Thyroid gland (tissue), 4 donors: Measurements from ENCODE around the gene GLTP. TPM values are rescaled to one million over a fixed set of nuclear protein-coding genes. Genes with fewer than 3 reads are reported as not detected.

Source experiments
- DNase-seq, 2 donors: peaks; one replicate each; pipeline ENCODE4 v3.0.0-alpha.2; 2019
- H3K27ac ChIP-seq, 3 donors: fragments of 200-600 bp; sonication (generic); 1 replicate in 2 of 3; 2 replicates in 1 of 3; pipeline ENCODE4 v1.5.1; 2016 to 2019; ENCODE audit warnings: mild to moderate bottlenecking in 1 of 3, moderate library complexity in 1 of 3
- H3K27me3 ChIP-seq: fragments of 200-600 bp; sonication (generic); one replicate; pipeline ENCODE4 v1.5.1; 2019
- H3K36me3 ChIP-seq, 2 donors: fragments of 200-600 bp; sonication (generic); one replicate each; pipeline ENCODE4 v1.5.1; 2016 to 2019
- H3K4me1 ChIP-seq, 2 donors: fragments of 200-600 bp; sonication (generic); one replicate each; pipeline ENCODE4 v1.5.1; 2017 to 2019
- H3K4me3 ChIP-seq, 3 donors: fragments of 200-600 bp; sonication (generic); replicated peaks in 1 of 3; 1 replicate in 2 of 3; 2 replicates in 1 of 3; pipeline ENCODE4 v1.5.1; 2016; ENCODE audit warnings: mild to moderate bottlenecking in 1 of 3
- H3K9me3 ChIP-seq: fragments of 200-600 bp; sonication (generic); one replicate; pipeline ENCODE4 v1.5.1; 2017
- CTCF ChIP-seq, 6 experiments: fragments of 200-600 bp in 3 of 6; fragments of 450-650 bp in 3 of 6; sonication (generic) in 3 of 6; IDR thresholded peaks; one replicate each; pipeline ENCODE4 v1.5.1; 2016 to 2019; ENCODE audit warnings: antibody characterized with exemption in 6 of 6, mild to moderate bottlenecking in 2 of 6, inconsistent platforms in 1 of 6, moderate library complexity in 1 of 6
- POLR2A ChIP-seq, 2 donors: fragments of 450-650 bp; IDR thresholded peaks; one replicate each; pipeline ENCODE4 v1.6.1; 2017; ENCODE audit warnings: antibody characterized with exemption in 2 of 2, mild to moderate bottlenecking in 2 of 2, moderate library complexity in 1 of 2
- WGBS, 2 donors: methylation state at CpG; one replicate each; pipeline ENCODE4 v1.1.5; 2017; 5-methylcytosine and 5-hydroxymethylcytosine counted together
- intact Hi-C: fragments of 100-400 bp; cut with DNase I; formaldehyde crosslinking; loops from one replicate; pipeline ENCODE4 v1.15.1; 2023
- total RNA-seq, 4 donors: library from RNA; depleted of rRNA; stranded (reverse); fragments of >200 nt; gene quantifications; one replicate each; pipeline ENCODE4 v1.2.3, GENCODE V29; 2016

Gene GLTP
- total RNA-seq, 4 donors from 2014 or later, result 49.9 to 72.0 (median 60.2) TPM

- no peak for DNase-seq
- 63 to 76% methylated on average over 5 of the region's 5 CpGs for WGBS, 2 donors
- intact Hi-C loops, result no loop called here
- Histone ChIP-seq H3K27me3 (no peaks in the 10 kb centered on the region), H3K36me3 (no peaks in the 10 kb centered on the region), H3K4me1 (no peaks in the 10 kb centered on the region), H3K27ac (no peak overlapping the region), H3K9me3 (no peaks in the 10 kb centered on the region), H3K4me3 (no peak overlapping the region)
- TF ChIP-seq CTCF (IDR thresholded peaks at IDR 0.05), result no peak
- no peak for TF ChIP-seq POLR2A (IDR thresholded peaks at IDR 0.05)
Measured at GRCh38 chr12:109811624-109811995, 68.7 kb downstream of the GLTP start.

- TF ChIP-seq POLR2A (IDR thresholded peaks at IDR 0.05) (no peak), CTCF (IDR thresholded peaks at IDR 0.05) (no peak)
- Histone ChIP-seq H3K9me3 (no peaks in the 10 kb centered on the region), H3K27ac (no peak overlapping the region), H3K36me3 (no peaks in the 10 kb centered on the region), H3K4me3 (no peak overlapping the region), H3K27me3 (no peaks in the 10 kb centered on the region), H3K4me1 (no peaks in the 10 kb centered on the region)
- no peak for DNase-seq
- intact Hi-C loops, result no loop called here
- whole genome bisulfite sequencing, 2 donors, result 79 to 87% methylated on average over 10 of the region's 10 CpGs
Measured at GRCh38 chr12:109810954-109811623, 69.3 kb downstream of the GLTP start.

GRCh38 chr12:109808876-109809646 lies 71.3 kb downstream of the GLTP start:
- intact Hi-C loops, result loop anchor here (5.0 kb wide), 1 partner anchor 73 kb away; the partner anchor contains the start of gene GLTP
- Histone ChIP-seq H3K27me3 (no peaks in the 10 kb centered on the region), H3K4me1 (no peaks in the 10 kb centered on the region), H3K9me3 (no peaks in the 10 kb centered on the region), H3K4me3 (no peak overlapping the region), H3K27ac (no peak overlapping the region), H3K36me3 (no peaks in the 10 kb centered on the region)
- TF ChIP-seq POLR2A (IDR thresholded peaks at IDR 0.05), result no peak
- WGBS, 2 donors, result 96 to 97% methylated on average over 4 of the region's 4 CpGs
- no peak for DNase-seq

GRCh38 chr12:109807954-109808643 lies 72.2 kb downstream of the GLTP start:
- TF ChIP-seq CTCF (IDR thresholded peaks at IDR 0.05) (no peak), POLR2A (IDR thresholded peaks at IDR 0.05) (no peak)
- Histone ChIP-seq H3K27ac (no peak overlapping the region), H3K27me3 (no peaks in the 10 kb centered on the region), H3K36me3 (no peaks in the 10 kb centered on the region), H3K4me1 (no peaks in the 10 kb centered on the region), H3K9me3 (no peaks in the 10 kb centered on the region), H3K4me3 (no peak overlapping the region)
- intact Hi-C loops, result loop anchor here (2.0 to 5.0 kb wide), 2 partner anchors 37 to 74 kb away; partner anchors contain the start of gene GLTP
- no peak for DNase-seq
- WGBS, 2 donors, result 92 to 95% methylated on average over 12 of the region's 12 CpGs

- DNase-seq, result peak; percentile 56 to 60
- no peaks in the 10 kb centered on the region for H3K27me3 ChIP-seq
- H3K4me1 ChIP-seq, result no peaks in the 10 kb centered on the region
- H3K27ac ChIP-seq, result no peak overlapping the region
- intact Hi-C loops, result loop anchor here (5.0 kb wide), 1 partner anchor 77 kb away; the partner anchor contains the start of gene GLTP
- 32 to 47% methylated on average over 12 of the region's 12 CpGs for WGBS, 2 donors
- peak; percentile 73 to 97 (median 88) for TF ChIP-seq CTCF (IDR thresholded peaks at IDR 0.05)
- TF ChIP-seq POLR2A (IDR thresholded peaks at IDR 0.05), result no peak
- no peaks in the 10 kb centered on the region for H3K36me3 ChIP-seq
- no peak overlapping the region for H3K4me3 ChIP-seq
- no peaks in the 10 kb centered on the region for H3K9me3 ChIP-seq
Measured at GRCh38 chr12:109804820-109805761, 75.2 kb downstream of the GLTP start.
